Coronary artery (tissue), 2 donors: Measurements from ENCODE around the gene PPARG.

ENCODE experiments used
- DNase-seq: peaks from one replicate; pipeline ENCODE4 v3.0.0-alpha.2; 2017; ENCODE audit warnings: low spot score
- H3K27ac ChIP-seq, 2 donors: fragments of 200-600 bp; sonication (generic); one replicate each; pipeline ENCODE4 v1.5.1; 2016 to 2019
- H3K4me3 ChIP-seq: fragments of 200-600 bp; sonication (generic); 2 replicates; pipeline ENCODE4 v1.5.1; 2016; ENCODE audit warnings: mild to moderate bottlenecking, moderate library complexity
- TF ChIP-seq, protein P1 (sequence below): fragments of 200-600 bp; sonication (generic); IDR thresholded peaks from one replicate; pipeline ENCODE4 v1.5.1; 2019; ENCODE audit warnings: antibody characterized with exemption

Gene PPARG

DNA sequence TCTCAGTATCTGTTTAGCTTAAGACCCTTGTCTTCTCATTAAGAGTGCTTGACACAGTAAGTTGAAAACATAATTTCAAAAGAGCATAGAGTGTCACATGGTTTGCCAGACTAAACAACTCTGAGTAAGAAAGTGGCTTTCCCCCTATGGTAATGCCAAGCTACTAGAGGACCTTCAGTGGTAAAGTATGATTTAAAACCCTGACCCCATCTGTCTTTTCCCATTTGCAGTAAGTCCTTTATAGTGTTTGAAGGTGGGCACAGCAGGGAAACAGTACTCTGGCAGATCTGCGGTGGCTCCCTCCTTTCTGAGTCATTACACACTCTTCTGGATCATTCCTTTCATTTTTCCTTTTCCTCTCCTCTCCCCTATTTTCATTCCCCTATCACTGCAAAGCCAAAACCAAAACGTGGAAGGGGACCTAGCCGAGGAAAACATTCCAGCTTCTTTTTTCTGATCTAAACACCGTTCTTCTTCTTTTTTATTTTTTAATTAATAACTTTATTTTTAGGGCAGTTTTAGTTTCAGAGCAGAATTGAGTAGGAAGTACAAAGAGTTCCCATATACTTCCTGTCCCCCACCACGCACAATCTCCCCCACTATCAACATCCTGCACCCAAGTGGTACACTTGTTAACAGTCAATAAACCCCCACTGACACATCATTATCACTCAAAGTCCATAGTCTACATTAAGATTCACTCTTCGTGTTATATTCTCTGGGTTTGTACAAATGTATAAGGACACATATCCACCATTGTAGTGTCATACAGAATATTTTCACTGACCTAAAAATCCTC, 74.7 kb downstream of the PPARG start:
- DNase-seq = no peak
- TF ChIP-seq, protein P1, sequence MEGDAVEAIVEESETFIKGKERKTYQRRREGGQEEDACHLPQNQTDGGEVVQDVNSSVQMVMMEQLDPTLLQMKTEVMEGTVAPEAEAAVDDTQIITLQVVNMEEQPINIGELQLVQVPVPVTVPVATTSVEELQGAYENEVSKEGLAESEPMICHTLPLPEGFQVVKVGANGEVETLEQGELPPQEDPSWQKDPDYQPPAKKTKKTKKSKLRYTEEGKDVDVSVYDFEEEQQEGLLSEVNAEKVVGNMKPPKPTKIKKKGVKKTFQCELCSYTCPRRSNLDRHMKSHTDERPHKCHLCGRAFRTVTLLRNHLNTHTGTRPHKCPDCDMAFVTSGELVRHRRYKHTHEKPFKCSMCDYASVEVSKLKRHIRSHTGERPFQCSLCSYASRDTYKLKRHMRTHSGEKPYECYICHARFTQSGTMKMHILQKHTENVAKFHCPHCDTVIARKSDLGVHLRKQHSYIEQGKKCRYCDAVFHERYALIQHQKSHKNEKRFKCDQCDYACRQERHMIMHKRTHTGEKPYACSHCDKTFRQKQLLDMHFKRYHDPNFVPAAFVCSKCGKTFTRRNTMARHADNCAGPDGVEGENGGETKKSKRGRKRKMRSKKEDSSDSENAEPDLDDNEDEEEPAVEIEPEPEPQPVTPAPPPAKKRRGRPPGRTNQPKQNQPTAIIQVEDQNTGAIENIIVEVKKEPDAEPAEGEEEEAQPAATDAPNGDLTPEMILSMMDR = no peak
- no peak overlapping the region for H3K27ac ChIP-seq
- H3K4me3 ChIP-seq = no peak overlapping the region

DNA sequence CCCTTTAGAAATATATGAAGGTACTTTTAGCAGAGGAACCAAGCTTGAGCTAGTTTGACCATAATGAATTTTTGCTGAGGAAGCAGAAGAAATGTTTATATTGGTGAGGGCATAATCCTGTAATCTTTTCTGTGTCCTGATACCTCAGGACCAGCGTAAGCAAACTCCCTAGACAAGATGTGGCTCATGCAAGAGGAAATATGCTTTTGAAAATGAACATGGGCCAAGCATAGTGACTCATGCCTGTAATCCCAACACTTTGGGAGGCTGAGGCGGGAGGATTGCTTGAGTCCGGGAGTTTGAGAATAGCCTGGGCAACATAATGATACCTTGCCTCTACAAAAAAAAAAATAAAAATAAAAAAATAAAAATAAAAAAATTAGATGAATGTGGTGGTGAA, 78.5 kb downstream of the PPARG start:
- DNase-seq = no peak
- H3K4me3 ChIP-seq = no peak overlapping the region
- no peak overlapping the region for H3K27ac ChIP-seq
- TF ChIP-seq, protein P1 = no peak

DNA sequence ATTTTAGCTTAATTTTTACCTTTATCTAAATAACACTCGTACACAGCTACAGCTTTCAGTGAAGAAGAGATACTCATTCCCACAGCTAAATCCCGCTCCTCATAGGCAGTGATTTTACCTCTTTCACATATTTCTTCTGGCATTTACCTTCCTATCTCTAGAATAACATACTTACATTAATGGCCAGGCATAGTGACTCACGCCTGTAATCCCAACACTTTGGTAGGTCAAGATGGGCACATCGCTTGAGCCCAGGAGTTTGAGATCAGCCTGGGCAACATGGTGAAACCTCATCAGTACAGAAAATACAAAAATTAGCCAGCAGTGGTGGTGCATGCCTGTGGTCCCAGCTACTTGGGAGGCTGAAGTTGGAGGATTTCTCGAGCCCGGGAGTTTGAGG, 80.2 kb downstream of the PPARG start:
- TF ChIP-seq, protein P1 = no peak
- Histone ChIP-seq H3K4me3 (no peak overlapping the region), H3K27ac (no peak overlapping the region)
- no peak for DNase-seq

DNA sequence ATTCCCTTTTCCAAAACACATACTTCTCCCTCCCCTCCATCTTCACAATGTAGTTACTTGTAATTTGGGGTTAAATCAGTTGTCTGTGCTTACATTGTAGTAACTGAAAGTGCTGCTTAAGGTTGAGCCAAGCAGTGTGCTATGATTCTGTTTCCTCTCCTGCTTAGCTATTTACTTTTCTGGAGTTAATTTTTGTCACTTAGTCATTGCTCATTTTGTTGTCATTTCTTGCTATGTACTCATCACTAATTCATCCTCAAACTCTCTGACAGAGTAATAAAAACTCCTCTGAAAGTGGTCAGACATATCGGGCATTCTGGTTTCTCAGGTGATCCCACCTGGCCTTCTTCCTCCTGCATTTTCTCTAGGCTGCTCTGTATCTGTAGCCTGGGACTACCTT, 80.7 kb downstream of the PPARG start:
- no peak overlapping the region for H3K27ac ChIP-seq
- TF ChIP-seq, protein P1 = no peak
- H3K4me3 ChIP-seq = no peak overlapping the region
- no peak for DNase-seq

DNA sequence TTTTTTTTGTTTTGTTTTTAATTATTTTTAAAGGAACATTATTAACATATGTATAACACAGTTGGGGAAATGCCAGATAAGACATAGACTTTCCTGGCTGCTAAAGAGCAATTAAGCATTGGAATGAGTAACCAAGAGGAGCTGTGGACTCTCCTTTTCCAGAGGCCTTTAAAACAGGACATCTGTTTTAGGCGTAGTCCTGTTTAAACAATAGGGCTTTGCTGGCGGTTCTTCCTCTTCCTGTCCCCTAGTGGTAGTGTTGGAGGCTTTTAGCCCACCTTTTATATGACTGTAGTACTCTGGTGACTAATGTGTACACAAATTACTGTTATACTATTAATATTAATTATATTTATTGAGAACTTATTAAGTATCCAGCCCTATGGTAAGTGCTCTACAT, 81.9 kb downstream of the PPARG start:
- H3K4me3 ChIP-seq = no peak overlapping the region
- no peak for DNase-seq
- H3K27ac ChIP-seq = no peak overlapping the region
- TF ChIP-seq, protein P1 = no peak

DNA sequence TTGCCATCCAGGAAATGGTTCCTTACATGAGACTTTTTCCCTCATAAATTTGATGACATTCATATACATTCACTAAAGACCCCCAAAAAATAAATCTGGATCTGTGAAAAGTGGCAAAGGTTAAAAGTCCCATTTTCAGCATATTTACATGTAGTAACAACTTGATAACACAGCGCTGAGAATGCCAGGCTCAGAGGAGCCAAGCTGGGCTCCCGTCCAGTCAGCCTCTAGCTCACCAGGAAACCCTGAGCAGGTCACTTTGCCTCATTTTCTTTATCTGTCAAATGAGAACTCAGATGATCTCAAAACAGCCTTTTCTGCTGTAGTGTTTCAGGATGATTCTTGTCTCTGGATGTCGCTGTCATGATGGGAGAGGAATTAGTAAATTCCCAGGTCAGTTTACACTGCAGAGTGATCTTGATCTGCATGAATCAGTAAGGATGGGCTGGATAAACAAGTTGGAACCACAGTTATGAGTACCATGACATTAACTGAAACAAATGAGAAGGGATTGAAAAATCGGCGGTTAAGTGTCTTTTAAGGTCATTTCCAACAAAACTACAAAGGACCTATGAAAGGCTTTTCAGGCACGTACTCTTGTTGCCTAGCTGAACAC, 82.8 kb downstream of the PPARG start:
- H3K27ac ChIP-seq = no peak overlapping the region
- TF ChIP-seq, protein P1 = no peak
- H3K4me3 ChIP-seq = no peak overlapping the region
- no peak for DNase-seq

DNA sequence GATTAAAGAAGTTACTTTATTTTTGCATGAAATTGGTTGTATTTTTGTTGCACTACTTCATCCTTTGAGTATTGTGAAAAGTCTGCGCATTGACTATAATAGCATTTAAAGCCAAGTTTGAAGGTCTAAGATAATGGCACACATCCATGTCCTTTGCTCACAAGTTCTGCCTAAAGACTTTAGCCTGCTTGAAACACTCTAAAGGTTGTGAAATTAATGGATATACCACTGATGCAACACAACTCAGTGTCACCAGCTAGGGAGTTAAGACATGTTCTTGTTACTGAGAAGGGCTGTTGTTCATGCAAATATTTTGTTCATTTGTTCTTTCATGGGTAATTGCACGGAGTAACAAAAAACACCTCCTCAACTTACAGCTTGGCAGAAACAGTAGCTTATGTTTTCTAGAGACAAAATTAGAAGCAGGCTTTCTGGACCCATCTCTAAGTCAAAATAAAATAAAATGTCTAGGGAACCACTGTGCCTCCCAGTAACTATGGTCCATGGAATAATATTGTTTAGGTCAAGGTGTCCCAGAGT, 83.9 kb downstream of the PPARG start:
- no peak overlapping the region for H3K4me3 ChIP-seq
- TF ChIP-seq, protein P1 = no peak
- DNase-seq = no peak
- no peak overlapping the region for H3K27ac ChIP-seq
